AG10803 (cell line): Measurements from ENCODE around the gene TNP2.

Experiments used
- DNase-seq: peaks from one replicate; pipeline ENCODE4 v3.0.0; 2010; ENCODE audit warnings: low read depth
- H3K4me3 ChIP-seq: 2 replicates; pipeline ENCODE4 v1.5.1; 2011; ENCODE audit warnings: mild to moderate bottlenecking, low read length, control low read depth
- CTCF ChIP-seq: conservative IDR thresholded peaks from 2 replicates; pipeline ENCODE4 v1.5.1; 2011; ENCODE audit warnings: mild to moderate bottlenecking, low read length, control low read depth, inconsistent platforms

TNP2 gene

GRCh38 chr16:11234884-11235702, 34.0 kb downstream of the TNP2 start:
- H3K4me3 ChIP-seq = no peak overlapping the region
- DNase-seq = no peak
- TF ChIP-seq CTCF = no peak

- DNase-seq = no peak
These were observed 35.3 kb downstream of the TNP2 start for GRCh38 chr16:11233727-11234376.

GRCh38 chr16:11232852-11233726, 36.0 kb downstream of the TNP2 start:
- DNase-seq = no peak
- TF ChIP-seq CTCF = no peak
- H3K4me3 ChIP-seq = no peak overlapping the region

More at GRCh38 chr16:11233727-11234376, 35.3 kb downstream of the TNP2 start:
- no peak overlapping the region for H3K4me3 ChIP-seq
- TF ChIP-seq CTCF = no peak

GRCh38 chr16:11232302-11232851, 36.7 kb downstream of the TNP2 start:
- DNase-seq = no peak
- no peak overlapping the region for H3K4me3 ChIP-seq
- TF ChIP-seq CTCF = no peak

GRCh38 chr16:11231367-11231970, 37.7 kb downstream of the TNP2 start:
- DNase-seq = no peak
- no peak overlapping the region for H3K4me3 ChIP-seq
- TF ChIP-seq CTCF = no peak

GRCh38 chr16:11229906-11230305, 39.2 kb downstream of the TNP2 start:
- H3K4me3 ChIP-seq = no peak overlapping the region
- DNase-seq = no peak
- TF ChIP-seq CTCF = no peak
